ENCODE measurements around the gene KIAA1671.
A peak's percentile ranks its signal among the peaks of the same experiment; 100 is the strongest.

KIAA1671 gene

DNA sequence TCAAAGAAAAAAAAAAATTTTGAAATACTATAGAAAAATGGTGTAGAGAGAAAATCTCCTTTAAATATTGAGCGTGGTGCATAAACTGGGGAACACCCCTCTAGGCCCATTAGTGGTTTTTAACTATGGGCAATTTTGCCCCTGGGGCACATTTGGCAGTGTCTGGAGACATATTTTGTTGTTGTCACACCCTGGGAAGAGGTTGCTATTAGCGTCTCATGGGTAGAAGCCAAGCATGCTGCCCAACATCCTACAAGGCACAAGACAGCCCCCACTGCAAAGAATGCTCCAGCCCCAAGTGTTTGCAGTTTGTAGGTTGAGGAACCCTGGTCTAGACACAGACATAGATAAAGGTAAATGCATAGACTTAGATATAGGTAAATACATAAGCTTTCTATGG, 92.6 kb downstream of the KIAA1671 start:
- no peak for DNase-seq (ENCODE audit: low spot score)

DNA sequence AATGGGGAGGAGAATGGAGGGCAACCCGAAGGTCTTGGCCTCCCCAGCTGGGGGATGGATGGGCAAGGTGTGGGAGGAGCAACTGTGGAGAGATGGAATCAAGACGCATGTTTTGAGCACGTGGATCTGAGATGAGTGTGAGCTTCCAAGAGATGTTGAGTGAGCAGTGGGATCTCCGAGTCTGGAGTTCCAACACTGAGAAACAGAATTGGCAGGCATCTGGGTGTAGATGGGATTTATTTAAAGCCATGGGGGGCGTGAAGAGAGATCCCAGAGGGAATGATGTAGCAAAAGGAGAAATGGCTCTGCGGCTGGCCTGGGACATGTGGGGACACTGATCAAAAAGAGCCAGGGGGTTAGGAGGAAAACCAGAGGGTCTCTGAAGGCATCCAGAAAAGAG, 95.6 kb downstream of the KIAA1671 start:
- DNase-seq (ENCODE audit: low spot score) = no peak

DNA sequence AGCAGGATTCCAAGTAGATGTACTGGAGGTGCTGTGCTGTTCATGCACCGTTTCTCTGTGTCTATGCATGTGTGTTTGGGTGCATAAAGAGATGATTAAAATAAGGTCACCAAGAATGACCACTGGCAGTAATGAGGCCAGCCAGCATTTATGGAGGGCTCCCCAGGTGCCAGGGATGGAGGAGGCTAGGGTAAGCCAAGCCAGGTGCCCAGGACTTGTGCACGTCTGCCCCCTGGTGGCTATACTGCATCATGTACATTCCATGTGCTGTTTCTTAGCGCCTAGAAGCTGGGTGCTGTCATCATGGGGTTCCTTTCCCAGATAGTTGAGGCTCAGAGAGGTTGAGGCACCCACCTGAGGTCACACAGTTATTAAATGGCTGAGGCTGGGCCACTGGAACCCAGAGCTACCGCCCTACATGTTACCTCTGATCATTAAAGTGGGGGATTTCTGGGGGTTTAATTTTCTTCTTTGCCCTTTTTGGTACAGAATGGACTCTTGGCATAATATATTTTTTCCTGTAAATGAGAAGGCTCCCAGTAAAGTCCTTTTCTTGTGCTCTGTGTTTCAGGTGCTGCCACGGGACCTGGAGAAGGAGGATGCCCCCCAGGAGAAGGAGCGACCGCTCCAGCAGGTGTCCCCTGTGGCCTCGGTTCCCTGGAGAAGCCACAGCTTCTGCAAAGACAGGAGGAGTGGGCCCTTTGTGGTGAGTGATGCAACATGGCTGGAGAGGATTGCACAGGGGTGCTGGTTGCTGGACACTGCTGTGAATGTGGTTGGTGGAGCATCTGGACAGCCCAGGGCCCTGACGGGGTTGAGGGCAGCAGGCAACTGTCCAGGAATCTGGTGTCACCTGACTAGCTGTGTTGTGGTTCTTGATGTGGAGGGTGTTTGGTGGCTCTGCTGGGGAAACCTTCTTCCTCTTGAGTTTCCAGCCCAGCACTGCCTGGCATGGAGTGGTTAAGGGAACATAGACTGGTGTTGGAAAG, 96.4 kb downstream of the KIAA1671 start:
- peak; percentile 81 for DNase-seq (ENCODE audit: low spot score)

DNA sequence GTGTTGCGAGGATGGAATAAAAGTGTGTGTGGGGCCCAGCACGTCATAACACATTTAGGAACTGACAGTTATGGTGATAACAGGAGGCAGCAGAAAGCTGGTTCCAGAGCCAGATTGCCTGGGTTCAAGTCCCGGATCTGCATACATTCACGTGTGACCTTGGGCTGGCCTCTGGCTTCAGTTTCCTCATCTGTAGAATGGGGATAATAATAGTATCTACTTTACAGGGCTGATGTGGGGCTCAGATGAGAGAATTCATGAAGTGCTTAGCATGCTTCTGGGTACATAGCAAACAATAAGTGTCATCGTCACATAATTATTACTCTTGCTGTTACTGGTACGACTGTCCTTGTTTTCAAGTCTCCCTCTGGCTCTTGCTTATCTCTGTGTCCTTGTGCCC, 97.3 kb downstream of the KIAA1671 start:
- DNase-seq (ENCODE audit: low spot score) = no peak

DNA sequence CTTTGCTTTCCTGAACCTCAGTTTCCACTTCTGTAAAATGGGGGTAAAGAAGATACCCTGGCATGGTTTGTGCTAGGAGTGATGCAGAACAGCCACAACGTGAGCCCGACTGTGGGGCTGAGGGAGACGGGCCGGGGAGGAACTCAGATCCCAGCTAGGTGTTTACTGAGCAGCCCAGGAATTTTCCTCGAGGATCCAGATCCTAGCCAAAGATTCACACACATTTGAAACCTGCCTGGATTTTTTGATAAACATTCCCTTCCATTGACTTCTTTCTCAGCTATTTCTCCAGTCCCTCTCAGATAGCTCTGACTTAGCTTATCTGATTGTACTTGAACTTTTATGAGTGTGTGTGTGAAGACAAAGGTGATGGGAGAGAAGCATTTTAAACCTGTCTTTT, 98.0 kb downstream of the KIAA1671 start:
- DNase-seq (ENCODE audit: low spot score) = no peak

DNA sequence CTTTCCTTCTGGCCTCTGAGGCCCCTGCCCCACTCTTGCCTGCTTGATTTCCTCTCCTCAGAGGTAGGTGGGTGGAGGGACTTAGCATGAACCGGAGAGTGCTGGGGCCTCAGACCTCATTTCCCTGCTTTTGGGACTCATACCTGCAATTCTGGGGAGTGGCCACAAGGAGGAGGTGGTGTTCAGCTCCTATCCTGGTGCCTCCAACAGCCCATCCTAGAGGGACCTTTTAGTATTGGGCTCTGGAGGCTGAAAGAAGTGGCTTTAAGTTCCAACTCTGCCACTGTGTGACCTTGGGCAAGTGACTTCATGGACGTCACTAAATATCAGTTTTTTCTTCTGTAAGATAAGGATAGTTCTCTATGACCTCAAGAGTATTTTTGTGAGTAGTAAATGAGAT, 98.6 kb downstream of the KIAA1671 start:
- no peak for DNase-seq (ENCODE audit: low spot score)

DNA sequence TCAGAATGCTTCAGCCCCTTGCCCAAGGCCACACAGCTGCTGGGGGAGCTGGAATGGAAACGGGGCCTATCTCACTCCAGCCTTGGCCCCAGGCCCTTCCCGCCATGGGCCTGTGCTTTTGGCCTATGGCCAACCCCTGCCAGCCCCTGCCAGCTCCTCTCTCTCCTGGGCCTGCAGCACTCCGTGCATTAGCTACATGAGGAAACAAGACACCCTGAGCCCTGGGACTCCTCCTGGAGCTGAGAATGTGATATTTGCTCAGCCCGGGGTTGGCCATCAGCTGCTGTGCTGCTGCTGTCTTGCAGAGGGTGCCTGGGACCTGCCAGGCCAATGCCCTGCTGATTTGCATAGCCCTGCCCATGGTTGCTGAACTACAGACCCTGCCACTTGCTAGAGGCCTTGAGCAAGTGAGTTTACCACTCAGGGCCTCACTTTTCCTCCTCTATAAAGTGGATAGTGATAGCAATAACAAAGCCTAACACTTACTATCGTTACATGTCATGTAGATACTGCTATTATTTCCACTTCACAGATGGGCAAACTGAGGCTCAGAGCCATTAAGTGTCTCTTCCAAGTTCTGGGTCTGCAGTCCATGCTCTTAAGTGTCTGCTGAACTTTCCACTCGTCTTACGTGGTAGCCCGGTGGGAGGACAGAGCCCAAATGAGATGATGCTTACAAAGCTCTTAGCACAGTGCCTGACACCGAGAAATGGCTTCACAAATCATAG, 99.6 kb downstream of the KIAA1671 start:
- no peak for DNase-seq (ENCODE audit: low spot score)

DNA sequence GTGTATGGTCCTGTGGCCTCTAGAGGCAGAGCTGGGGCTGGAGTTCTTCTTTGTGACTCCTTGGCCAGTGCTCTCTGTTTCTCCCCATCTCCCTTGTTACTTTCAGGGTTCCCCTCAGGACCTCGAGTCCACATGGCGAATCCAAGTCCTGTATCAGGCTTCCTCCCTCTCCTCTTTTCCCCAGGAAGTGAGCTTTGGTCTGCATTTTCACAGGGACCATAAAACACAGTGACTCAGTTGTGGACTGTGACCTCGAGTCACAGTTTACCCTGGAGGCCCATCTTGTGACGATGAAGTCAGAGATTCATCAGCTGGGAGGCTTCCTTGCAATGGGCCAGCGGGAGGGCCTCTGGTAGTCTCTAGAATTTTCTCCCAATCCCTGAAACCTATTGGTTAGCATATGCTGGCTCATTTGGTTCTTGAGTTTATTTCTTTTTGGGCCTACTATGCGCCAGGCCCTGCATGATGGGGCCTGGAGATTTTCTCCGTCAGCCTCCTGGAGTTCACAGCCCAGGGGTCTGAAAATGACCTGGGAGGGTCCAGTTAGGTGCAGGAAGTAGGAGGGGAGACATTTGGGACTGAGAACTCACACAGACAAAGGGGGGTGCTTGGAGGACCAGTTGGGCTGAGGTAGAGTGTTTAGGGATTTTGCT, 100.8 kb downstream of the KIAA1671 start:
- no peak for DNase-seq (ENCODE audit: low spot score)

DNA sequence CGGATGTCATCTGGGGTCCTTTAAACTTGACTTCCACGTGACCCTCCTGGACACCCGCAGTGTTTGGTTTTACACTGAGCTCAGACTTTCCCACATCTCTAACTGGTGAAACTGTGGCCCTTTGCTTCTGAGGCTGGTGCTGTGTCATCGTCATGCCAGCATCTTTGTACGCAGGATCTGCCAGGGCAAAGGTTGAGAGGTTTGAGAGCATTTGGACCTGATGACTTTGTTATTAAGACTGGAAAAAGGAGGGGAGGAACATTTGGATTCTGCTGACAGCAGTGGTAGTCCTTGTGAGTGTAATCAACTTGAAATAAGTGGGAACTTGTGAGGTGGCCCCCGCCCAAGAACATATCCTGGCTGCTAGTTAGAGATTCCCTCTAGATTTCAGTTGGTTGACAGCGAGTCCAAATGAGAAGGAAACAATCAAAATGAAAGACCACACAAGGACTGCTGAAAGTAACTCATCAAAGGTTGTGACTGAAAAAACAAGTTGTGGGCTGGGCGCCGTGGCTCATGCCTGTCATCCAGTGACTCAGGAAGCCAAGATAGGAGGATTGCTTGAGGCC, 102.5 kb downstream of the KIAA1671 start:
- DNase-seq (ENCODE audit: low spot score) = no peak

DNA sequence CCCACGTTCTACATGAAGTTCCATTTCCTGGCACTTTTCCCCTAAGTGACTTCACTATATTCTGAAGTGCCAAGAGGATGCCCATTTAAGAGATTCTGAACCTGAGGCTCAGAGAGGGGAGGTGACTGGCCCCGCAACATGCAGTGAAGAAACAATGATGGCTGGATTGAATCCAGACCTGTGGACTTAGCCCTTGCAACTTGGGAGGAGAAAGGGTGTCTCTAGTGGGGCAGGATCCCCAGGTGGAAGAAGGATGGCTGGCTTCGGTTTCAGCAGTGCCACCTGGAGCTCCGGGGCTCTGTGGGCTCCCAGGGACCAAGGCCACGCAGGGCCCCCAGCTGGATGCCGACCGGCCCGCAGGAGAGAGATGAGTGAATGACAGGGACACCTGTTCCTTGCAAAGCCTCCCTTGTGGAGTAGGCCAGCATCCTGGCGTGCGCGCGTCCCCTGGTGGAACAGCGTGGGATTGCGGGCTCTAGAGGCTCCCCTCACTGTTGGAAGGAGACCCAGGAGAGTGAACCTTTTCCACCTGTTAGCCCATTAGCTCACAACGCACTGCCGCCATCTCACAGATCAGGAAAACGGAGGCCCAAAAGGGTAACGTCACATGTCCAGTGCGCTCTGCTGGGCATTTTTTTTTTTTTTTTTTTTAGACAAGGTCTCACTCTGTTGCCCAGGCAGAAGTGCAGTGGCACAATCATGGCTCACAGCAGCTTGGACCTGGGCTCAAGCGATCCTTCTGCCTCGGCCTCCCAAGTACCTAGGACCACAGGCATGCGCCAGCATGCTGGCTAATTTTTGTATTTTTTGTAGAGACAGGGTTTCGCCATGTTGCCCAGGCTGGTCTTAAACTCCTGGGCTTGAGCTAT, 104.7 kb downstream of the KIAA1671 start:
- peak; percentile 50 for DNase-seq (ENCODE audit: low spot score)

DNA sequence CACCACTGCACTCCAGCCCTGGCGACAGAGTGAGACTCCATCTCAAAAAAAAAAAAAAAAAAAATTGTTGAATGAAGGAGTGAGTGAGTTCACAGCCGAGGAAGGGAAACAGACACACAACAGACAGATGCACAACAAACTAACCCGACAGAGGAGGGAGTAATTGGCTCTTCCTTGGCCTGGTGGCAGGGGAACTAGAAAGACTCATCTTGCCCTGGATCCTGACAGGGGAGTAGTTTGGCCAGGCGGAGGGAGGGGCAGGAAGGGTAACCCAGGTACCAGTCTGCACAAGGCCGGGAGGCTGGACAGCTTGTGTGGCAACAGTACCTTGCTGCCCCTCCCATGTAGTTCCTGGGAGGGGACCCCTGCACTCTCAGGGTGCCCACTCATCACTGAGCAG, 106.9 kb downstream of the KIAA1671 start:
- no peak for DNase-seq (ENCODE audit: low spot score)

DNA sequence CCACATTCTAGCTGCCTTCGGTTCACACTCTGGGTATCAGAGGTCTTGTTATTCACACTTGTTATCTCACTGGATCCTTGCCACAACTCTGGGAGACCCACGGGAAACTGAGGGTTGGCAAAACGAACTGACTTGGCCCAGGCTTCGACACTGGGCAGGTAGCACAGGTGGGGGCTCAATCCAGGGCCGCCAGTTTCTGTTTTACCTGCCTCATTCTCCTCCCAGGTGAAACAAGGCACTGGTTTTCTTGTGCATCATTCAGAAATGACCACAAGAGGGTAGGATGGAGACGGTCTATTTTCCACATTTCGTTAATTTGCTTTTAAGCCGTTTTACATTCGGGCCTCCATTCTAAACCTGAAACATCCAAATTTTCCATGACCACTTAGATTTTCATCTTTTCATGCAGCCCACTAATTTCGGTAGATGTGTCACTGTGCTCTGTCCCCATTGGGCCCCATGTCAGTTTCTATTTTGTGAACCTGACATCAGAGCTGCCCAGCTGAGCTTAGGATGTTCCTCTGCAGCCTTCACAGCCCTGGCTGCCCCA, 108.1 kb downstream of the KIAA1671 start:
- no peak for DNase-seq (ENCODE audit: low spot score)

DNA sequence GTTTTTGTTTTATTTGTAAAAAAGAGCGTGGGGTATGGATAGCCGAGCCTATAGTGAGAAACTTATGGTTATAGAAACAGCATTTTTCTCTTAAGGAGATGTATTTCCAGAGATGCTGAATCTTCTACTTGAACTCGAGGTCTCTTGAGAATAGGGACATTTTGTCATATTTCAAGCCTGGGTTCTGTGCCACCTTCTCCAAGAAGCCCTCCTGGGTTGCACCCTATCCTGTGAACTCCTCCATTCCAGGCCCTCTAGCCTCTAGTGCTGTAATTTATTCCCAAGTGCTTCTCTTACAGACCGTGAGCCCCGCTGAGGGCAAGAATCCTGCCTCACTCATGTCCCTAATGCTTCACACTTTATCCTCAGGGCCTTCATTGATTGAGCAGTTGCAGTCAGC, 108.6 kb downstream of the KIAA1671 start:
- DNase-seq (ENCODE audit: low spot score) = no peak

DNA sequence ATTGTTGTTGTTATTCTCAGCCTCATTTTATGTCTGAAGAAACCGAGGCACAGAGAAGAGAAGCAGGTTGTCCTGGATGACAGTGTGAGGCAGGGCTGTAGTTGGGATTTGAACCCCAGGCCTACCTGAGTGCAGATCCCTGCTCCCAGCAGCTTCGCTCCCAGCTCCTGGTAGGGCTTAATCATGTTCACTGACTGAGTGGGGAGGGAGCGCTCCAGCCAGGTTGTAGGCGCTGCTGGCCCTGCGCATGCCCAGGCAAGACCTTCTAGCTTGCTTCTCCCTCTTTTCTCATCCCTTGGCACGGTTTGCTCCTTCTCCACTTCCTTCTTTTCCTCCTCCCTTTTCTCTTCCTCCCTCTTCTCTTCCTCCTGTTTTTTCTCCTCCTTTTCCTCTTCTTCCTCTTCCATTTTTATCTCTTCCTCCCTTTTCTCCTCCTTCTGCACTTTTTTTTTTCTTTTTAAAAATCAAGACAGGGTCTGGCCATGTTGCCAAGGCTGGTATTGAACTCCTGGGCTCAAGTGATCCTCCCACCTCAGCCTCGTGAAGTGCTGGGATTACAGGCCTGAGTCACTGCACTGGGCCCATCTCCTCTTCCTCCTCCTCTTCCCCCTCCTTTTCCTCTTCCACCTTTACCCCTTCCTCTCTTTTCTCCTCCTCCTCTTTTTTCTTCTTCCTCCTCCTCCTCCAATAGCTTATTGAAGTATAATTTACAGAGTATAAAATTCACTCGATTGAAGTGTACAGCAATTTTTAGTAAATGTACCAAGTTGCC, 109.3 kb downstream of the KIAA1671 start:
- DNase-seq (ENCODE audit: low spot score) = no peak

DNA sequence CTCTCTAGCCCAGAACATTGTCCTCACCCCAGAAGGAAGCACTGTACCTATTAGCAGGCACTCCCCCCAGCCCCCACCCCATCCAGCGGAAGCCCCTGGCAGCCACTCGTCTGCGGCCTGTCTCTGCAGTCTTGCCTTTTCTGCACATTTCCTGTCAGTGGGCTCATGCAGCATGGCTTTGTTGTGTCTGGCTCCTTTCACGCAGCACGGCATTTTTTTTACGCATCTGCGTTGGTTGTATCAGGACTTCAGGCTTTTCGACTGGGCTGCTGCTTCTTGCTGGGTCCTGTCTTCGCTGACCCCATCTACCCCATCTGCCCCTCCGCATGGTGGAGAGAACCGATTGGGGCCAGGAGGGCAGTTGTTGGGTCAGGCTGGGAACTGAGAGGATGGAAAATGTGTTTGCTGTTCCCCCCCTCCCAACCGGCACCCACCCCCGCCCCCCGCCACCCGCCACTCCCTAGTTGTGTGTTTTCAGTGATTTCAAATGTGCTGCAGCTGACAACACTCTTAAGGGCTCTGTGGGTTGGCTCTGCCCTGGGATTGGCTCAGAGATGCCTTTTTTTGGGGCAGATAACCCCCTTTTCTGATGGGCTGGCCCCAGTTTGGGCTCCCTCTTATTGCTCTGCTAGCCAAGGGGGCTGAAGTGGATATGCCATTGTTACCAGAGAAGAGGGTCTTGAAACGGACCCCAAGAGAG, 110.0 kb downstream of the KIAA1671 start:
- DNase-seq (ENCODE audit: low spot score) = no peak

DNA sequence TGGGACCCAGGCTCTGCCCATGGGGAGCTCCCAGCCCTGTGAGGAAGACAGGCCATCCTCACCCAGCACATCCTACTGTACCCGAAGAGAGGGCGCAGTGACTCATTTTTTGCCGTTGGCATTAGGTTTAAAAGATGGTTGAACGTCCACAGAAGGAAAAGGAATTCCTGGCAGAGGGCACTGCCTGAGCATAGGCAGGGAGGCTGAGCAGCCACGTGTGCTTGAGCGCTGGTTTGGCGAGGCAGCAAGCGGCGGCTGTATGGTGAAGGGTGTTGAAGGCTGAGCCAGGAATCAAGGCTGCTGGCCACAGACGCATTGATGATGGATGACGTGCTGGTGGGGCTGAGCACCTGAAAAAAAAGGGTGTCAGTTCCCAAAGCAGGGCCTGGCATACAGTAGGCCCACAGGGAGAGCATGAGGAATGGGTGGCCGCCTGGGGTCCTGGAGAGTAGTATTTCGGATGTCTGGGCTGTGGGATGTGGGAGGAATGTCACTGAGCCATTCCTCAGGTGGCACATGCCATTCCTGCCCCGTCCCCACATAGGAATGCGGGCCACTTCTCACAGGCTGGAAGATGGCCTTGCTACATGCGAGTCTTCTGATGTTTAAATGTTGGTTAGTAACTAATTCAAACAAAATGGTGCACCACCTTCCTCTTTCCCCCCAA, 112.5 kb downstream of the KIAA1671 start:
- no peak for DNase-seq (ENCODE audit: low spot score)

DNA sequence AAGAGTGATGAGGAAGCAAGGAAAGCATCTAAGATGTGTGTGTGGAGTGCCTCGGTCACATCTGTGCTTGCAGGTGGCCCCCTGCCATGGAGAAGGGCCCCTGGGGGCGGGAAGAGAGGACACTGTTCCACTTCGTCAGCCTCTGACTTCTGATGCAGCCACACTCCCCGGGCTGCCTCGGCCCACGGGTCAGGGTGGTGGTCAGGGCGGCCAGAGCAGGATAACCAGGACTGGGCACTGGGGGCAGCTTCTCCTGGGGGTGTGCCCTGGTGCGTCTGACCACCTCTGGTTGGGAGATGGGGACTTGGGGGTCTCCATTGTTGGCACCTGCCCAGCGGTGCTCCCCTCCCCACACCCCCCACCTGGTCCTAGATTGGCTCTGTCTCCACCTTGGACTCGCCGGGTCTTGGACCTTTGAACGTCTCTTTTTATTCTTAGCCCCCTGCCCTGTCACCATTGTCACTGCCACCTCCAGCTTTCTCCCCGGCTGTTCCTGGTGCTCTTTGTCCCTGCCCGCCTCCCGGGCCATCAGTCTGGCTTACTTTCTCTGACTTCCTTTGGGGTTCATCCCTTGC, 114.4 kb downstream of the KIAA1671 start:
- DNase-seq (ENCODE audit: low spot score) = no peak

DNA sequence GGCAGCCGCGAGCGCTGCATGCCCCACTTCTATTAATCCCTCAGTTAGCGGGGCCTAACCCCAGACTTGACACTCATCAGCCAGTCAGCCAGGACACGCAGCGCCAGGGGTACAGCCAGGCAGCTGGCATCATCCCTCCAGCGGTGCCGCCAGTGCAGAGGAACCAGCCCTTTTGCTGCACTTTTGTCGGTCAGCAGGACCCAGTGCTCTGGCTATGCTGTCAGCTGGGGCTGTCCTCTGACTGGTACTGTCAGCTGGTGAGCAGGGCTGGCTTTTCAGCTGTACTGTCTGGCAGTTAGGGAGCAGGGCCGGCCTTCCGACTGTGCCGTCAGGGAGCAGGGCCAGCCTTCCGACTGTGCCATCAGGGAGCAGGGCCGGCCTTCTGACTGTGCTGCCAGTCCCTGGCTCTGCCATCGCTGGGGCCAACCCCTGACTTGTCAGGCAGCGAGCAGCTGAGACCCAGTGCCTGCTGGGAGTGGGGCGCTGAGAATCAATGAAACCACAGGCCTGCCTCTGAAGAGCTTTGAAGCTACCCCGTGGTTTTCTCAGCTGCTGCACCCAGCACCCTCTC, 115.4 kb downstream of the KIAA1671 start:
- peak; percentile 30 for DNase-seq (ENCODE audit: low spot score)

Measured in AG08395 (cell line).